GM19438 (cell line): ENCODE measurements around the gene NBPF3.
"Not testable (repeated sequence)": the region's sequence is repeated elsewhere in the genome, so short reads cannot be mapped to it uniquely, and the experiment has no call there.

Experiments used
- ATAC-seq: cut with Tn5 transposase; IDR thresholded peaks from one replicate; pipeline ENCODE4 v1.9.1; 2021; ENCODE audit warnings: low read depth; ENCODE audit not compliant: unreplicated experiment

The NBPF3 gene

DNA sequence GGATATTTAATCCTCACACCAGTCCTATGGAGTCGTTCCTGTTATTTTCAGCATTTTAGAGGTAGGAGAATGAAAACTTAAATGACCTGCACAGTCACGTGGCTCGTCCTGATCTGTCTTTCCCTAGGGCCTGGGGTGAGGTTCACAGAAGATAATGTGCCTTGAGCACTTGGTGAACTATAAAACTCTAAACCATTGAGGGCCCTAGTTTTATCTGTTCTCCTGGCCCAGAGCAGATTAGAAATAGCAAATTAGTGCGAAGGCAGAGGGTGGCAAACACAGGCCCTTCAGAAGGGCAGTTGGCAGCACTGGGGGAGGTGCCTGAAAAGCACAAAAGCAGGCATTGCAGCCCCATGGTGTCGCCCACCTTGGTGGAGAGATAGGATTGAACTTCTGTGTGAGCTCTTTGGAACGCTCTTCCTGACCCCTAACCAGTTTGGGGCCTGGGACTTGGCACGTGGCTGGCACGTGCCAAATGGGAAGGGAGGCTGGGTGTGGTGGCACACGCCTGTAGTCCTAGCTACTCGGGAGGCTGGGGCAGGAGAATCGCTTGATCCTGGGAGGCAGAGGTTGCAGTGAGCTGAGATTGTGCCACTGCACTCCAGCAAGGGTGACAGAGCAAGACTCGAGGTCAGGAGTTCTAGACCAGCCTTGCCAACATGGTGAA lies 1.2 kb upstream of the NBPF3 start:
- ATAC-seq, result not testable (repeated sequence)

DNA sequence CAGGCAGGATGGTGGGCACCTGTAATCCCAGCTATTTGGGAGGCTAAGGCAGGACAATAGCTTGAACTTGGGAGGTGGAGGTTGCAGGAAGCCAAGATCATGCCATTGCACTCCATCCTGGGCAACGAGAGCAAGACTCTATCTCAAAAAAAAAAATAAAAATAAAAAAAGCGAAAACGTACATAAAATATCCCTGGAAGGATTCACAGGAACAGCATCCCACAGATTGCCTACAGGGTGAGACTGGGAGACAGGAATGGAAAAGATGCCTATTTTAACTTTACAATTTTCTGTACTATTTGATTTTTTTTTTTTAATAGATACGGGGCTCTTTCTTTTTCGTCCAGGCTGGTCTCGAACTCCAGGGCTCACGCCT lies 604 bp upstream of the NBPF3 start:
- ATAC-seq, result no peak

DNA sequence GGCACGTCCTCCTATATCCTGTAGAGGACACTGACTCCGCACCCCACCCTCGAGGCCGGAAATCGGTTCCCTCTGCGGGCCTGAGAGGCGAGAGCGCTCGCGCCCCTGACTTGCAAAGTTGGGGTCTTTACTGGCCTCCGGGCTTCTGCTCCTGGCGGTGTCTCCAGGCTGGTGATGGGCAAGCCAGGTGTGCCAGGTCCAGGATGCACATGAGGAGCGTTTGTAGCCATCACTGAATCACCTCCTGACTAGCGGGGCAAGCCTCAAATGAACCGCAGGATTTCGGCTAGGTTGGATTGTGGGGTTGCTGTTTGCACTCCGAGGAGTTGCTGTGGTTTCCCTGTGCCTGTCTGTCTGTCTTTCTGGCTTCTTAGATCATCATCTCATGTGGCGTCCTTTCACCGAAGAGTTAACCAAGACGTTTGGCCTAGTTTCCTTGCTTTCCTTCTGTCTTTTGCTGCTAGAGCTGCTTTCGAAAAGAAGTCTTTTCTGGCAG lies 741 bp downstream of the NBPF3 start:
- not testable (repeated sequence) for ATAC-seq

DNA sequence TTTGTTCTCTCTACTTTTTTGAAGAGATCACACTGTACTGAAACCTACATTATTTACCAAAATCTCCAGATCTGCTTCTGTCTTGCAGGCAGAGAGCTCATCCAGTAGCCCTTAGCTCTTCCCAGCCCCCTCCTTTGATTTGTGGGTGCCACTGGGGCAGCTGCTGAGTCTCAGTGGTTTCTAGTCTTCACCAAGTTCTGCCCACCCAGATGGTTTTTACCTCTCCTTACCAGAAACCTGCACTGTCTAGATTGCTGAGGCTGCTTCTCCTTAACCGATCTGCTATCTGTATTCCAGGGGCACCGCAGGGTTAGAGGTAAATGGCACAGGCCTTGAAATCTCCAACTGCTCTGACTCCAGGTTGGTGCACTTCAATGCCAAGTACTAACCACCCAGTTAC lies 6.7 kb downstream of the NBPF3 start:
- ATAC-seq, result not testable (repeated sequence)

DNA sequence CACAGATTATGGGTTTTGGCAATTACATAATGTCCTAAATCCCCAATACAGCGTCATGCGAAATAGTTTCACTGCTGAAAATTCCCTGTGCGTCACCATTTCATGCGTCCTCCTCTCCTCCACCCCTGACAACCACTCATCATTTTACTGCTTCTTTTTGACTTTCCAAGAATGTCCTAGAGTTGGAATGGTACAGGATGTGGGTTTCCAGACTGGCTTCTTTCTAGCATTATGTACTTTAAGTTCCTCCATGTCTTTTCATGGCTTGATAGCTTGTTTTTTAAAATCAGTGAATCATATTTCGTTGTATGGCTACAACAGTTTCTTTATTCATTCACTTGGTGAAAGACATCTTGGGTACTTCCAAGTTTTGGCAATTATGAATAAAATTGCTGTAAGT lies 7.4 kb downstream of the NBPF3 start:
- no peak for ATAC-seq

DNA sequence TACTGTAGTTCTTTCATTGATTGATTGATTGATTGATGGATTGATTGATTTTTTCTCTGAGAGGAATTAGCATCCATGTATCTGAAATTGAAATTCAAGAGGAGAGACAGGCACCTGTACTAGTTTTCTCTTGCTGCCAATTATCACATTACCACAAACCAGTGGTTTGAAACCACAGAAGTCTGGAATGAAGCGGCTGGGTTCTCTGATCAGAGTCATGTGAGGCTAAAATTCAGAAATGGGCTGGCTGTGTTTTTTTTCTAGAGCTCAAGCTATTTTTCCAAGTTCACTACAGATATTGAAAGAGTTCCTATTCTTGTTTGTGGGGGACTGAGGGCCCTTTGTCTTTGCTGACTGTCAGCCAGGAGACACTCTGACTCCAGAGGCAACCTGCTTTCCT lies 10.0 kb downstream of the NBPF3 start:
- no peak for ATAC-seq

DNA sequence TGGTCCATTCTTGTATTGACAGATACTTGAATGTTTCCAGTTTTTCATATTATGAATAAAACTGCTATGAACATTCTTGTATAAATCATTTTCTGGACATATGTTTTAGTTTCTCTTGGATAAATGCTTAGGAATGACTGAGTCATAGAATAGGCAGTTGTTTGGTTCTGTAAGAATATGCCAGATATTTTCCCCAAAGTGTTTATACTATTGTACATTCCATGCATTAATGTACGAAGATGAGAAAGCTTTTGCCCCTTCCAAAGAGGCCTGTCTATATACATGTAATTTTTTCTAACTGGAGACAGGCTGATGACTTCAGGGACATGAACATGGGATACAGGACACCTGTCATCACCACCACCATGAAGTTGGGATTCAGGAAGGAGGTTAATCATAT lies 11.3 kb downstream of the NBPF3 start:
- ATAC-seq, result no peak

DNA sequence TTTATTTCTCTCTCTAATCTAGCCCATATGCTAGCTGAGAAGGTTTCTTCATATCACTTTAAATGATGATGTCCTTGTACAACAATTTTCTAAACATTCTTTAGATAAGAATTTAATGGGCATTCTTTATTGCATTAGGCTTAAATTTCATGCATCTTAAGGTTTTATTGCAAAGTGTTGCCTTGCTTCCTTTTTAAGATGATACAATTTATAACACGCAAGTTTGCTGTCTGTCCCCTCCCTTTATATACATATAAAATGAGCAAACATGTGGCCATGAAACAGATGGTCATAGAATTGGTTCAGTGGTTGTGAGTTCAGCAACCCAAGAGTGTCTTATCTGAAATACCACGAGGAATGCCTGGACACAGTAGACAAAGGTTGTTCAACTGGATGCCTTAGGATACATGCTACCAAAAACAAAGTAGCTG lies 12.1 kb downstream of the NBPF3 start:
- no peak for ATAC-seq

DNA sequence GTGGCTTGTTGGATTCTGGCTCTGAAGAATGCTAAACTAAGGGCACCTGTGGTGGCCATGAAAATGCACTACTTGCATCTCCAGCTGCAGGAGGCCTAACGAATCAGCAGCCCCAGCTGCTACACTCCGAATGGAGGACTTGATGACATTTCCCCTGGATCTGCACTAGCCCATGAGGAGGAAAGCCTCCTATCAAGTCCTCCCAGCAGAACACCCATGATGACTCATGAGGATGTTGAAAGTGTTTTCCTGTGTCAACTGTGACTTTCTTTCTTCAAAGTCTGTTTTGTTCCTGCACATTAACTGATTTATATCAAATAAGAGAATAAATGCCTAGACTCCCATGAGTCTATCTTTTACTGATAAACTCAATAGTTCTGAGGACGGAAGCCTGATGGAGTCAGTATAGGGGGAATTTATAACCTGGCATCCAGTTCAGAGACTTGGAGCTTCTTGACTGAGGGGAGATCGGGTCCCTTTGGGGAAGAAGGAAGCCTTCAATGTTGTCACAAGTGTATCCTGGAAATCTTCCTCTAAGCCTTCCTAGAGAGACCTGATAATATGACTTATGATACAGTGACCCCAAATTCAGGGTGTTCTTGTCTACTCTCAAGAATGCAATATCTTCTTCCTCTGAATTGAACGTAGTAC lies 14.2 kb downstream of the NBPF3 start:
- ATAC-seq, result not testable (repeated sequence)

DNA sequence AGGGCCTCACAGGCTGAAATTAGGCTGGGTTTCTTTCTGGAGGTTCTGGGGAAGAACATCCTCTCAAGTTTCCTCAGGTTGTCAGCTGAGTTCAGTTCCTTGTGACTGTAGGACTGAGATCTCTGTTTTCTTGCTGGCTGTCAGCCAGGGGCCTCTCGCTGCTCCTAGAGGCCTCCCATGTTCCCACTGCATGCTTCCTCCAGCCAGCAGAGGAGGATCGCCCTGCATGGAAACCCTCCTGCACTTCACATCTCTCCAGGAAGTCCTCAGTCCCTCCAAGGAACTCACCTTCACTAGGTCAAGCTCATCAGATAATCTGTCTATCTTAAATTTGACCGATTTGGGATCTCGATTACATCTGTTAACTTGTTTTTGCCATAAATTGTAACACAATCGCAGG lies 15.0 kb downstream of the NBPF3 start:
- not testable (repeated sequence) for ATAC-seq

DNA sequence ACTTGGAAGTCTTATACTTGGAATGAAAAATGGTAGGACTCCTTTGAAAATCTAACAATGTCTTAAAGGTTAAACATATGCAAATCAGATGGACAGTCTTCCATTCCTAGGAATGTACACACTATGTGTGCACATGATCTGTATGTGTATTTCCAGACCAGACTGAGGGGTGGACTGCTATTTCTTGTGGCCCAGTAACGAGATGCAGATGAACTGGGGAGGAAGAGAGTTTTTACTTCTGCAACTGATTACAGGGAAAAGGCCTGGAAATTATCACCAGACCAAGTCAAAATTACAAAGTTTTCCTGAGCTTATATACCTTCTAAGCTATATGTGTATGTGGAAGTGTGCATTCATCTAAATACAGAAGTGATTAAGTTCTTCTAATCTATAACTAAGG lies 17.7 kb downstream of the NBPF3 start:
- no peak for ATAC-seq

DNA sequence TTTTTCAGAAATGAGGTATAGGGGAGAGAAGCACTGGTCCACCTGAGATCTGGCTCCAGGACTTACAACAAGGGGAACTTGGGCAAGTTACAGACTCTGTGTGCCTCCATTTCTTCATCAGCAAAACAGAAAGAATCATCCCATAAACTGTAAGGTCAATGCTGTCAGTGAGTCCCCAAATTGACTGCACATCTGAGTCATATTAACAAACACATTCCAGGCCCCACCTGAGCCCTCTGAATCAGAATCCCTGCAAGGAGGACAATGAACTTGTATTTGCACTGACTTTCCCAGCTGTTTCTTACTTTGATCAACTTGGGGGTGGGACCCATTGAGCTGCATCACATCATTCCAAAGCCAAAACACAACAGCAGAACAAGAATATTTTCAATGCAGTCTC lies 25.2 kb downstream of the NBPF3 start:
- not testable (repeated sequence) for ATAC-seq

DNA sequence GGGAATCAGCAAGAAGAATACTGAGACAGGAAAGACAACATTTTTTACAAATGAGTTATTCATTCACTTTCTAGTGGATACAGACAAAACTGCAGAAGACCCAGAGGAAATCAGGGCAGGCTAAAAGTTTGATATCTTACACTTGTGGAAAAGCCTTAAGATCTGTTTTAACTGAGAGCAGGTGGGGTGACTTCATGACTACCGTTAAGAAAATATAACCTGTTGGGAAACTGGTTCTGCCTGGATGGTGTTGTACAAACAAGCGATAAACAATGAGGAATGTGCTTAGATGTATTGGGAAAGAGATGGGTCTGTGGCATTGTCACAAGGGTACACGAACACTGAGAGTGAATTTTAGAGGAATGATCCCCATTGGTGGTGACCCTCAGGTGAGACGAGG lies 28.0 kb downstream of the NBPF3 start:
- ATAC-seq, result not testable (repeated sequence)

DNA sequence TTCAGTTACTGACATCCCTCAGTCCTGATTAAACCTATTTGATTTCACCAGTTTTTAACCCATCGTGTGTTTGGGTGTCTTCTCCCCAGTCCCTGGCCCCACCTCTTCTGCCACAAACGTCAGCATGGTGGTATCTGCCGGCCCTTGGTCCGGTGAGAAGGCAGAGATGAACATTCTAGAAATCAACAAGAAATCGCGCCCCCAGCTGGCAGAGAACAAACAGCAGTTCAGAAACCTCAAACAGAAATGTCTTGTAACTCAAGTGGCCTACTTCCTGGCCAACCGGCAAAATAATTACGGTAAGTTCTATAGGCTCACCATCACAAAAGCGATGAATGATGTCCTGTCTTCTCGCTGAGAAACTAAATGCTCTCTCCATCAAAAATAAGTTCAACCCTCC lies 28.7 kb downstream of the NBPF3 start:
- no peak for ATAC-seq

DNA sequence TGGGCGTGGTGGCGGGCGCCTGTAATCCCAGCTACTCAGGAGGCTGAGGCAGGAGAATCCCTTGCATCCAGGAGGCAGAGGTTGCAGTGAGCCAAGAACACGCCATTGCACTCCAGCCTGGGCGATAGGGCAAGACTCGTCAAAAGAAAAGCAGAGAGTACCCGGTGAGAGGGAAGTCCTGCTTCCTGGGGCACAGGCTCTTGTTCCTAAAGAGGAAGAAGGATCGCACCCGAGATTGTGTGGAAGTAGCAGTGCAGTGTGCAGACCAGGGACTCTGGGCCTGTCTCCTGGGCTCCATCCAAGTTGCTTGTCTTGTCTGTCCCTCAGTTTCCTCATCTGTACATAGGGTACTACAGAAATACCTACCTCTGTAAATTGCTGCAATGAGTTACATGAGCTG lies 29.6 kb downstream of the NBPF3 start:
- ATAC-seq, result no peak

DNA sequence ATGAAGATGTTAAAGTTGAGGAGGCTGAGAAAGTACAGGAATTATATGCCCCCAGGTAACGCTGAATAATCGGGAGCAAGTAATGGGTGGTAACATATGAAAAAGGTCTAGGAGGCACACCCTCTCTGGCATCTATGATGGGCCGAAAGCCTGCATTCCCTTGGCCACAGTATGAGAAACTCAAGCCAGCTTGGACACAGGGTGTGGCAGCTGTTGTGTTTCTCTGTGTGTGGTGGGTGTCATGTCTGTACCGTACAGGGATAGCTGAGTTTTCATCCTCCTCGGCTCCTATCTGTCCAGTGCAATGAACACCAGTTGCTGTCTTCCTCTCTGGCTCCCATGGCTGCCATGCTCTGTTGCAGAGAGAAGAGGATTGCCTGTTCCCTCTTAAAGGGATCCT lies 32.9 kb downstream of the NBPF3 start:
- ATAC-seq, result no peak

DNA sequence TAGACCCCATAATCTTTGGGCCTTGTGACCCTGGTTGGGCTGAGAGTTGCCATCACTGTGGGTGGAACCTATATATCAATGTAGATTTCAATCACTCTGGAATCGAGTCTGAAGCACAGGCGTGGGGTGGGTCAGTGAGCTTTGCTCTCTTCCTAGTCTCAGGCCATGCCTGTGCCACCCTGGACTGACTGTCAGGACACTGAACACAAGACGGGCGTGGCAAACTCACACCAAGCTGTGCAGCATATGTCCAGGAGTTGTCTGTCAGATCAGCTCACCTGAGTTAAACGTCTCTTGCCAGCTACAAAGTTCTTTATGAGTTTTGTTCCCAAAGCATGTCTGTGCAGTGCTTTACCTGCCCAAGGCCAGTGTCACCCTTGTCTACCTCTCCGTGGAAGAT lies 38.4 kb downstream of the NBPF3 start:
- no peak for ATAC-seq

DNA sequence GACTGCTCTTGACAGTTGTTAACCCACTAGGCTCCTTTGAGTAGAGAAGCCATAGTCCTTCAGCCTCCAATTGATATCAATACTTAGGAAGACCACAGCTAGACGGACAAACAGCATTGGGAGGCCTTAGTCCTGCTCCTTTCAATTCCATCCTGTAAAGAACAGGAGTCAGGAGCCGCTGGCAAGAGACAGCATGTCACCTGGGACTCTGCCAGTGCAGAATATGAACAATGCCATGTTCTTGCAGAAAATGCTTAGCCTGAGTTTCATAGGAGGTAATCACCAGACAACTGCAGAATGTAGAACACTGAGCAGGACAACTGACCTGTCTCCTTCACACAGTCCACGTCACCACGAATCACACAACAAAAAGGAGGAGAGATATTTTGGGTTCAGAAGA lies 43.9 kb downstream of the NBPF3 start:
- not testable (repeated sequence) for ATAC-seq

DNA sequence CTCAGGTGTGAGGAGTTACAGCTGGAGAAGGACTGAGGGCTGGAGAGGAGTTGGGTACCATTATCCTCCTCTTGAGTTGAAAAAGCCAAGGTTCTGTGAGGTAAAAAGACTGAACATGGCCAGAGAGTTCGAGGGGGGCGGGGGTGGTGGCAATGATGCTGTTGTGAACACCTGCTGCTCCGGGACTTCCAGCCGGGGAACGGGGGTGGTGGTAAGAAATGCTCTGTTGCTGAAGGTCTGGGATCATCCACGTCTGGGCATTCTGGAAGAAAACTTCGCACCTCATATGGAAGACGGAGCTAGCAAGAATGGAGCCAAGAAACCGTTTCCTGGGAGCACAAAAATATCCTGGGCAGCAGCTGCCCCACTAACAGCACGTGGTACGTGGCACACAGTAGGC lies 49.2 kb downstream of the NBPF3 start:
- ATAC-seq, result no peak

DNA sequence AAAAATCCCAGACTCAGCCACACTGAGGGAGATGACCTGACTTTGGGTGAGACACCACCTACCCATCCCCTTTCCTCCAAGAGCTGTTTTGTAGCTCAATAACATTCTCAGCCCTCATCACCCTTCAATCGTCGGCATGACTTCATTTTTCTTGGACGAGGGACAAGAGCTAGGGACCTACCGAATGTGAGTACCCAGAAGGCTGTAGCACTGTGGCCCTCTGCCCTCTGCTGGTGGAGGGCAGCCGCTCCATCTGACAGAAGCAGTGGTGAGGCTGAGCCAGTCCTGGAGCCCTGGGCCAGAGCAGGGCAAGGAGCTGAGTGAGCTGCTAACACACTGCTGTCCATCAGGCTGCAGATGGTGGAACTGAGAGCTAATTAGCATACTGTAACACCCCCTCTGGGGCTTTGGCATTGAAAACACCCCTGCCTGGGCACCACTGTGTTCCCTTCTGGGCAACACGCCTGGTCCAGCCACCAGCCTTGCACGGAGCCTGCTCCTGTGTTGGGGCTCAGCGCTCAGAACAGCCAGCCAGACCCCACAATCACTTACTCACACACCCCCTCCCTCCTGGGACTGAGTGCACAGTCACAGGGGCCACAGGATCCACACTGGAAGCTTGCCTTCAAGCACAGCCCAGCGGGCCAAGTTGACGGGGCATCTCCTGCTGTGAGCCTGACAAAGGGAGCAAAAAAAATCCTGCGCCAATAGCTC lies 51.0 kb downstream of the NBPF3 start:
- ATAC-seq, result no peak

DNA sequence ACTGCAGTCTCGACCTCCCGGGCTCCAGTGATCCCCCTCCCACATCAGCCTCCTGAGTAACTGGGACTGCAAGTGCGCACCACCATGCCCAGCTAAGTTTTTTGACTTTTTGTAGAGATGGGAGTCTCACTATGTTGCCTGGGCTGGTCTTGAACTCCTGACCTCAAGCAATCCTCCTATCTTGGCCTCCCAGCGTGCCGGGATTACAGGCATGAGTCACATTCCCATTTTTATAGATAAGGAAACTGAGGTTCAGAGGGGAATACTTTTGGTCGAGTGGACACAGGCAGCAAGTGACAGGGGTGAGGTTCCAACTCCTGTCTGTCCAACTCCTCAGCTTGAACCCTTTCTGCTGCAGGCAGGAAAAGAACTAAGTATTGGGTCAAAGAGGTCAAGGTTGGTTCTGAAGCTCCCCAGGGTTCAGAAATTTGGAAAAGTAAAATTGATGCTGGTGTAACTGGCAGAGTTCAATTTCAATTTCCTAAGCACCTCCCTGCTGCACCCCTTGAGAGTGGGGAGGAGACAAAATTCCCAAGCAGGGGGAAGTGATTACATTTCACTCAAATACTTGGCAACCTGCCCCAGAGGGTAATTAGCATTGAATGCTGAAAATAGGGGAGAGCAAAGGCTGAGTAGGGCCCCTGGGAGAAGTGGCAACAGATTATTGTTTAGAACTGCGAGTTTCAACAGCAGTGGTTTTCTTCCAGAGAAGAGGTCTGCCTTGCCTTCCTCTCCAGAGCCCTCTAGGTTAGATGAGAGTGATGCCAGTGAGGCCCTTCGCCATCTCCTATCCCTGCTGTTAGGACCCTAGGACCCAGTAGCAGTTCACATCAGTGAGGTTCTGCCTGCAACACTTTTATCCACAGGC lies 51.8 kb downstream of the NBPF3 start:
- no peak for ATAC-seq
